GM19468 (cell line): ENCODE data around the gene ARMH3.
"Not testable (repeated sequence)": the region's sequence is repeated elsewhere in the genome, so short reads cannot be mapped to it uniquely, and the experiment has no call there.

Experiments
- ATAC-seq: cut with Tn5 transposase; IDR thresholded peaks from one replicate; pipeline ENCODE4 v1.9.1; 2021; ENCODE audit warnings: mild to moderate bottlenecking, moderate library complexity, moderate number of reproducible peaks; ENCODE audit not compliant: unreplicated experiment; ENCODE audit errors: extremely low read depth

The ARMH3 gene

DNA sequence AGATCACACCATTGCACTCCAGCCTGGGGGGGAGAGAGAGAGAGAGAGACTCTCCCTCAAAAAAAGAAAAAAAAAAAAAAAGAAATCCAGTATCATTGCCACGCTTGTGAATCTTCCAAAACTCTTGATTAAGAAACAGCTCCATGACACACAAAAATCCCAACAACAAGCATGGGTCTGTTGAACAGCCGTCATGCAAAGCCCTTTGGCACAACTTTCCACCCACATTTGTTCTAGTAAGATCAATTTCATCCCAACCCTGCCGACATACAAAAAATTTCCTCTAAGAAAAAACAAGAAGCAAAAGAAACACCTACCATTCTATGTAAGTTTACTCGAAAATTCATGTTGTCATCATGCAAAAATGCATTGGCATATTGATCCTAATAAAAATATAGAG, 62.8 kb downstream of the ARMH3 start:
- ATAC-seq: no peak

DNA sequence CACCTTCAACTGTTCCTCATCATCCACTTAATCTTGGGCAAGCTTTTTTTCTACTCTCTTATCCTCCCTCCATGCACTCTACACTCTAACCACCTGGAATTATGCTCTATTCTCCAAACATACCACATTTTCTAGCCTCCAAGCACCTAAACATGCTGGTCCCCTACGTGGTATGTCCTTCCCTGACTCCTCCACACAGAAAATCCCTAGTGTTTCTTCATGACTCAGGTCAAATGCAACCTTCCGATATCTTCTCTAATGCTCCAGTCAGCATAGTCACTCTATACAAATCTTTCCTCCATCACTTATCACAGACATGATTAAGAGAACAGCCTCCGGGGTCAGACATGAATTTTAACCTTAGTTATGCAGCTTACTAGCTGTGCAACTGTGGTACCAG, 68.8 kb downstream of the ARMH3 start:
- ATAC-seq: no peak

DNA sequence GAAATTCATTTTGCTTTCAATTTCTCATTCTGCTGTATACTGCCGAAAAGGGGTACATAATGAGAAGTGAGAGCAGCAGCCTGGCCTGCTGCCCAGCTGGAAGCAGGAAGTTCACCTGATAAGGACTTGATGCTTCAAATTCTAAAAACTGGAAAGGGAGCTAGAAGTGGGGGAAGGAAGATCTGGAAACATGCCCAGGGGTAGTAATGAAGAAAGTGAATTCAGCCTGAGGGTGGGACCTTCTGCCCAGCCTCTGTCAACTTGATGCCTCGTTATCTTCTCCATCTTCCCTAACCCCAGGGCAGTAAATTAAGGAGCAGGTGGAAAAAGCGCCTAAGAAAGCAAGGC, 69.4 kb downstream of the ARMH3 start:
- no peak for ATAC-seq

DNA sequence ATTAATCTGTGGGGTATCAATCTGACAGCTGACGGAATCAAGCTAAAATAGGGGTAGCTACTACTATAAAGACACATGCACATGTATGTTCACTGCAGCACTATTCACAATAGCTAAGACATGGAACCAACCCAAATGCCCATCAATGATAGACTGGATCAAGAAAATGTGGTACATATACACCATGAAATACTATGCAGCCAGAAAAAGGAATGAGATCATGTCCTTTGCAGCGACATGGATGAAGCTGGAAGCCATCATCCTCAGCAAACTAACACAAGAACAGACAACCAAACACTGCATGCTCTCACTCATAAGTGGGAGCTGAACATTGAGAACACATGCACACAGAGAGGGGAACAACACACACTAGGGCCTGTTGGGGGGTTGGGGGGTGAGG, 75.3 kb downstream of the ARMH3 start:
- not testable (repeated sequence) for ATAC-seq

DNA sequence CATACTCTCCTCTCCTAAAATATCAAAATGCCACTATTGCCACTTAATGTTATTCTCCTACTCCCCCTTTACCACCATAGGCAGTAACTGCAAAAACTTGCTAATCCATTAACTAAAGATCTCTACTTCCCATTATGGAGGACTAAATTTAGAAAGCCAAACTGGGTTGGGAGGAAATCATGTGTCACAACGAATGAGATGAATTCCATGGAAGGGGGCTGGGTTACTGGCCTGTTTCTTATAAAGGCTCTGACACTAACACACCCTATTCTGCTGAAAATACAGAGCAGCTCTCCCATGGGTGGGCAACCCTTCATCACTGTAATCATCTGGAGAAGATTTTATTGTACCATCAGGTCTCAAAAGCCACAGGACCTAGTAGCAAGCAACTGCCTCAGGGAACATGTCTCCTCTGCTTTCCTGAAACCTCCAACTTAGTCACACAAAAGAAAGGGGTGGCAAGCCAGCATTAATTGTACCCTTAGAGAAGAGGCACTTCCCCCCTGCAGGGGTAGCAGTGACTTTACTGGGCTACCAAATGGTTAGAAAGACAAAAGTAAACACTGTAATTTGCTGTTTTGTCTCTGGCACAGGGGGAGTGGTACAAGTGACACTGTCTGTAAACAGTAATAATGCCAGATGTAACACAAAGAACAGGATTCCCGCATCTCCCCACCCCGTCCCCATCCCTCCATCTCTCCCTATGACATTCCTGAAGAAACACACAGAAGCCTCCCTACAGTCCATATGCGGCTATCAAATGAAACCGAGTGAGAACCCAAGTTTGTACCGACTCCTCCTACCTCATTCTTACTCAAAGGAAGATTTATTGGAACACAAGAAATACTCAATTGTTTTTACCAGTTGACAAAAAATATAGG, 81.6 kb downstream of the ARMH3 start:
- ATAC-seq: no peak

DNA sequence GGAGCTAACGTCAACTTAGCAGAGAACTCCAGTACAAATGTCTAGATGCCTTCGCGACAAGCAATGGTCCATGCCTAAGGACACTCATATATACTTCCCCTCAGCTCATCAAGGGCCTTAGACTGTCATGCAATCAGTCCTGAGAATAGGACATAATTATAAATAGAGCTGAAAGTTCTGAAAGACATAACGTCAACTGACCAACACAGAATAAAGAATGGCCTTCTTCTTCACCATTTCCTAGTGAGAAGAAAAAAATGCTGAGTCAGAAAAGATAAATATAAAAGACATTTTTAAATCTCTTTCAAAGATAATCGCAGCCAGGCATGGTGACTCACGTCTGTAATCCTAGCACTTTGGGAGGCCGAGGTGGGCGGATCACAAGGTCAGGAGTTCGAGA, 83.2 kb downstream of the ARMH3 start:
- ATAC-seq: no peak

DNA sequence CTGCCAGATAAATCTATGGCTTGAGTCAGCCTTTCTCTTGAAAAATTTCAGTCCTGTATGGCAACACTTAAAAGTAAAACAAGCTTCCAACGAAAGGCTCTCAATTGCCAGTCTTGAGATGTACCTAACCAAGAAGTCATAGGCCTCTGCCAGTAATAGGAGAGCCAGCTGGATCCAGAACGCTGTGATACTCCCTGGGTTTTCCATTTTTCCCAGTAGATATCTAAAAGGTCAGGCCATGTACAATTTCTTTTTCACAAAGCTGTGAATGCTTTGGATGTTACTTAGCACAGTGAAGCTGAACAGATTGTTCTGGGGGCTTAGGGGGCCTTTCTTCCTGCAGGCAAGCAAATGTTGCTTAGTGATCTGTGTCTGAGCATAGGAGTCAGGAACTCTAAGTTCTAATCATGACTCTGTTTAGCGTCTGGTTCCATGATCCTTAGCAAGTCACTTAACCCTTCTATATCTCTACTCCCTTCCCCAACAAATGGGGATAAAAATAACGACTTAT, 86.5 kb downstream of the ARMH3 start:
- ATAC-seq: no peak

DNA sequence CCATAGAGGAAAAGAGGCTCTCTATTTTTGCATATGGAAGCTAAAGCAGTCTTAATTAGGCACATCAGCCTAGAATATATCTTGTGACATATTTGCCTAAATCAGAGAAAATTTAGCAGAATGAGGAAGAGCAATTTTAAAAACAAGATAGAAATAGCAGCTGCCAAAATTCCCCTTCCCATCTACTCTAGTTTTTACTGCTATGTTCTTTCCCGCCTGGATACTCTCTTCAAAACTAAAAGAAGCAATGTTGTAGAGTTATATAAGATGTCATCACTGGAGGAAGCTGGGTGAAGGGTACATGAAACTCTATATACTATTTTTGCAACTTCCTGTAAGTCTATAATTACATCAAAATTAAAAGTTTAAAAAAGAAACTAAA, 87.0 kb downstream of the ARMH3 start:
- no peak for ATAC-seq

DNA sequence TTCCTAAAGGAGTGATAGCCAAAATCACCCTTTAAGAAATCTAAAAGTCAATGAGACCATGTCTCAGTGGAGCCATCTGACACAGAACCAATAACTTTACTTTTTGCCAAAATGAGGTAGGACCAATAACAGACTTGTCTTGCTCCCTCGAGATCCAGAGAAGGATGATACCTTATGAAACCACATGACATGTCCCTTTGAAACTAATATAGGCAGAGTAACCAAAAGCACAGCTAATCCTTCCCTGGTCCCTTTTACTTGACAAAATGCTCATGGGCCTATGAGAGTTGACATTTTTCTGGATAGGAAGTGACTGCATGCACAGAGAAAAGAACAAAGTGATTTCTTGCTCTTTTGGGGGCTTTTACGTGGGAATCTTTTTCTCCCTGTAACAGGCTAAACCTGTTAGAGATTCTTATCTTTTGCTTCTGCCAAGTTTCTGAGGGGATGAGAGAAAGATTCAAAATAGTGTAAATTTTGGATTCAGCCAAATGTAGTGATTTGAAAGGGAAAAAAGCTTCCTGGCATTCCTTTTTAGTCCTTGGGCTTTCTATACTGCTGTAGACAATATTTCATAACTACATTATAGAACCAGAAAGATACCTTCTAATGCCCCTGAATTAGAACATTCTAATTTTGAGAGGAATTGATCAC, 87.6 kb downstream of the ARMH3 start:
- no peak for ATAC-seq

DNA sequence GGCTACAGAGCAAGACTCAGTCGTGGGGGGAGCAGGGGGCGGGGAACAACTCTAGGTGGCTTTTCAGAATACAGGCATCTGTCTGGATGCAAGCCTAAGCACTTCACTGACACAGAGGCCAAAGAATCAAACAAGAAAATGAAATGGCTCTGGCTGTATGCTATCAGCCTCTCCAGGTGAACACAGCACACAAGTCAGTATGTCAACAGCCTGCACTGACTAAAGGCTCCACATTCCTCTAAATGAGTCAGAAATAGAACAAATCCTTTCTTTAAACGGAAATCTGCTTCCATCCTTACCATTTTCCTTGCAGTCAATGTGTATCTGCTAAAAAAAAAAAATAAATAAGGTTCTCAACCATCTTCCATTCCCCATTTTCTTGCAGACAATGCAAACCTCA, 88.3 kb downstream of the ARMH3 start:
- no peak for ATAC-seq

DNA sequence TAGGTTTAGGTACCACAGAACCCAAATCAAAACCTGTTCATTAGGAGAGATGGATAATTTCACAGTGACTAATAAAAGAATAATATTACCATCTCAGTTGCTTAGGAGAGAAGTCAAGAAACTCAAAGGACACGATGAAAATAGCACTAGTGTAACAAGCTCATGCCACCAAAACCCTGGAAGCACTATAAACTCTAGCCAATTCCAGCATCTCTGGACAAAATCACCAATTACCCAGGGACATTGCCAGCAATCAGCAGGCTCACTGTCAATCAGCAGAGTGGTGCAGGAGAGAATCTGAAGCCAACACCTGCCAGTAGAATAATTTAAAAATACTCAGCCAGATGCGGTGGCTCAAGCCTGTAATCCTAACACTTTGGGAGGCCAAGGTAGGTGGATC, 88.9 kb downstream of the ARMH3 start:
- no peak for ATAC-seq

DNA sequence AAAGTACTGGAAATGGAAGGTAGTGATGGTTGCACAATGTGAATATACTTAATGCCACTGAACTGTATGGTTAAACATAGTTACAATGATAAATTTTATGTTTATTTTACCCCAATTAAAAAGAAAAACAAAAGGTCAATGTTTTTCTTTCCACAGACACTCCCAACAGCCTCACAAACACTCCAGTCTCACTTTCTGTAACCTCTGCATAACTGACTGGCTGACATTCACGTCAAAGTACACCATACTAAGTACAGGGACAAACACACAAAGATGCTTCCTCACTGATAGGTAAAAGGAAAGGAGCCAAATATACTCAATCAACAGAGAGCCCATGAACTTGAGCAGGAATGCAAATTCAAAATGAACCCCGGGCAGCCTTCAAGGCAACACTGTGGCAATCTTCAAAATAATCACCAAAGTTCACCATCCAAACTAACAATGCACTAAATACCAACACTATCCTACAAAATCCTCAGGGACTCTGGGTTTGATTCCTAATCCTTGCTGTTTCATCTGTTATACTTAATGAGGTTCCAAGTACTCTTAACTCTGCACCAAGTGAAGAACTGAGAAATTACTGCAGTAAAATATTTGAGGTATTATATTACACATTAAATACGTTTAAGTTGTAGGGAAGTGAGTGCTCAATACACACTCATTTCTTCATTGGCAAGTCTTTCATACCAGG, 90.8 kb downstream of the ARMH3 start:
- ATAC-seq: no peak

DNA sequence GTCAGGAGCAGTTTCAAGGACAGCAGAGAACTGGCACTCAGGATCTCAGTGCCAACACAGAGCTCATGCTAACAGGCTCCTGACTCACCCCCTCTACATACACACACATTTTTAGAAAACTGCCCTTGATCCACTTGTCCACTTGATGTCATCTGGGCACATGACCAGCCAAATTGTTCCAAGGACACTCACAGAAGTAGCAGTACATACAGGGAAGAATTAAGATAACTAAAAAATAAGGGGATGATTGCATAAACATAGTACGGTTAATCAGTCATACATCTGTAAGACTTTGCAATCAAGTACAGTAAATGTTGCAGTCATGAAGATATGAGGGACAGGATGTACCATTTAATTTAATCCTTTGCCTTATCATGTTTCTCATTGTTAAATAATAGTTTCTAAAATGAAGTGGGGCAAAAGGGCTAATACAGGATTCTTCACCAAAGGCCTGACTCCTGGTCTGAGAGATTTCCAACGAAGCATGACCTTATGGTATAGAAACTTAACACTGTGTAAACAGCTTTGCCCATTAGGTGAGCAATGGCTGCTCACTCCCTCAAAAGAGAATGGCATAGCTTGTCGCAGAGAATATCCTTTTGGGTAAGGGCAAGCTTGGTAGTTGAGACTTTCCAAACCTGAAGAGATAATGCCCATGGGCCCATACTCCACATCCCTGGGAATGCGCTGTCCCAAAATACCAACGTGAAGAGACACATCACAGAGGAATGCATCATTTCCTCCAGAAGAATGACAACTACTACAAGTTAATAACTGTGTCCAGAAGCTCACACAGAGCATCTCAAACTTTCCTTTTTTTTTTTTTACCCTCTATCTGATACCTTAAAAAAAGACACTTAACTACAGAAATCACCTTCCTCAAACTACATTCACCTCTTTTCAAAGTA, 94.1 kb downstream of the ARMH3 start:
- no peak for ATAC-seq

DNA sequence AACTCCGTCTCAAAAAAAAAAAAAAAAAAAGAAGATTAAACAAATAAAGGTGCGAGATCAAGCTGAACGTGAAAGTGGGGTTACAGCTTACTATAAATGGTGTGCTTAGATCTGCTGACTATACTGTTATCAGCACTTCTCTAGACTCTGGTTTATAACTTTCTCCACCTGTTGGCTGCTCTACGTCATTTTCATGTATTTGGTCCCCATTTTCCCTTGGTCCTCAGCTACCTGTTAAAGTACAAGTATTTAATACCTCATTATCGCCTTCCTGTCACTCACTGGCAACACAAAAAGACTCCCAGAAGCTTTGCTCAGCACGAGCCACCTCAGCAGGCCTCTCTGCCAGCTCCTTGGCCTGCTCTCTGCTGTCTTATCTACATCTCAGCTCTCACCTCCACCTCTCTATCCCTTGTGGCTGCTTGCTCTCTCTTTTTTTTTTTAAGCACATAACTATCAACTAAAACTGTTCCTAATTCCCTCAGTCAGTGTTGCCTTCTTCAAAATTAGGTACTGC, 95.0 kb downstream of the ARMH3 start:
- no peak for ATAC-seq

DNA sequence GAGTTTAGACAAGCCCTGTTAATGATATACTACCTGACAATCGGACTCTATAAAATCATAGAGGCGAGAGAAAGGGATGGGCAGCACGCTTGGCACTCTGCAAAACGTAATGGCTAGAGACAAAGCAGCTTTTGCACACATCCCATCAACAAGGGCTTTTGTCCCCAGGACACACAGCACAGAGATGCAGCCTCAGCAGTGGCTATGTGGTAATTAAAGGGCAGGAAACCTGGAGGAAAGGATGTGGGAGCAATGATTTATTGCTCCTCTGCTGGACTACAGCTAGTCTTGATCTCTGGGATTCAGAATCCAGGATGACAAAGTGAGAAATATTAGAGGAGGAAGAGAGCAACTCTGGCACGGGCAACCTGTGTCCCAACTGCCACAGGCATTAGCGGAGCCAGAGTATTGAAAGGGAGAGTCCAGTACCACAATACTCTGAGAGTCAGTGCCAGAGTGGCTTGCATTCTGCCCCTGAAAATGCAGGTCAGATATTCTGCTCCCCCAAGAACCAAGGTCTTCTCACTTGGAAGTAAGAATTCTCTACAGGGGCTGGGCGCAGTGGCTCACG, 96.5 kb downstream of the ARMH3 start:
- ATAC-seq: no peak

DNA sequence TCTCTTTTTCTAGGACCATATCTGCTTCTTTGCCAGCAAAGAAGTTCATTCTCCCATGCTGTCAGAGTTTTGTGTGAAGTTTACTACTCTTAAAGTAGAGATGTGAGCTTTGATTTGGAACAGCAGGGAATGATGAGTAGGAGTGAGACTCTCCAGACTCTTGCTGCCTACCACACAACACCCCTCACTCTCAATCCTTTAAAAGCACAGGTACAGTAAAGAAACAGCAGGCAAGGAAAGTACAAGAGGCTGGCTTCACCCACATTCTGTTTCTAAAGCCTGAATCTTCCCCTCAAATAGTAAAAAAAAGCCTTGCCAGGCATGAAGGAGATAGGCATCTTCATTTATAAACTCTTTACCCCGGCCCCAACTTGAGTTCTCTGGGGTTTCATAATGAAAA, 97.3 kb downstream of the ARMH3 start:
- ATAC-seq: no peak

DNA sequence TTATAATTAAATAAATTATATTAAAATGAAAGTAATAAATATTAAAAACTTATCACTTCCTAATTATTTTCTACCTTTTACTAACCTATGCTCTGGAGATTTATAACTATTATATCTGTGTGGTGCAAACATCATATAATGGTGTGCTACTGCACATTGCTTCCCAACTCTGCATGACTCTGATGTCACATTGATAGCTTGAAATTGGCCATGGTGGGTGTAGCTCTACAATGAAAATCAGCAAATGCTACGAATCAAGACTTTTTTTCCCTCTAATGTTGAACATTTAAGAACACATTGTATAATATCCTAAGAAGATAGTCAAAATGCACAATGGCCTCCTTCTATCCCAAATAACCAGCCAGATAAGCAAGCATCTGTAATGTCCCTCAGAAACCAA, 99.1 kb downstream of the ARMH3 start:
- no peak for ATAC-seq

DNA sequence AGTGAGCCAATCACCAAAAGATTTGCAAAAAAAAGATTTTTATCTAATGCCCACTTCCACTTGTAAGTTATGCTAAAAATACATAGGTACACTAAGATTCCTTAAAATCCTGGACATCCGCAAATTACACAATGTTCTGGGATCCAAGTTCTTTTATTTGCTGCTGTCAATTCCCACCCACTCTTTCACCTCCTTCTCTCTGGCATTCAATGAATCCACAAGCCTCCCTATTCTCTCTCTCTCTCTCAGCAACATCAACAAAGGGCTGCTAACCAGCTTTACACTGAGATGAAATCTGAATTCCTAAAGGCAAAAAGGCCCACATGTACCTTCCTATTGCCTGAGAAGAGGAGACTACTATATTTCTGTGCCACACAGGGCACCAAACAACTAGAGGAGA, 99.9 kb downstream of the ARMH3 start:
- ATAC-seq: no peak

DNA sequence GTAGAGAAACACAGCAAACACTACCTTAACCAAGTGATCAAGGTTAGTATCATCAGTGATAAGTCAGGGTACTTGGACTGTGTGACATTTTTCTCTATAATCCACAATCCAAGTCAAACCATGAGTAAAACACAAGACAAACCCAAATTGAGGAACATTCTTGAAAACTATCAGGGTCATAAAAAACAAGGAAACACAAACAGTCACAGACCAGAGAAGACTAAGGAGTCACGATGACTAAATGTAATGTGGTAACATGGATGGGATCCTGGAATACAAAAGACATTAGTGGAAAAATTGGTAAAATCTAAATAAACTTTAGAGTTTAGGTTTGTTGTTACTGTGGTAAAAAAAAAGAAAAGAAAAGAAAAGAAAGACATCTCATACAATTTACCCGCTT, 103.8 kb downstream of the ARMH3 start:
- ATAC-seq: no peak

DNA sequence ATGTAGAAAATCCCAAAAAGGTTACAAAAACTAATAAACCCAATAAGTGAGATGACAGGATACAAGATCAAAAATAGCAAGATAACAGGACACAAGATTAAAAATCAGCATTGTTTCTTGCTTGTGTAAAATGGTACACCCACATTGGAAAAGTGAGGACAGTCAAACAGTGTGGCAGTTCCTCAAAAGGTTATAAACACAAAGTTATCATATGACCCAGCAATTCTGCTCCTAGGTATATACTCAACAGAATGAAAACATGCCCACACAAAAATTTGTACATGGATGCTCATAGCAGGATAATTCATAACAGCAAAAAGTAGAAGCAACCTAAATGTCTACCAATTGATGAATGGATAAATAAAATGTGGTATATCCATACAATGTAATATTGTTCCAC, 105.8 kb downstream of the ARMH3 start:
- no peak for ATAC-seq
